NCI-H2081 treated with DMSO at 0.1 percent for 48 hours (cell line): ENCODE measurements around the gene CNTN1.

Source experiments
- DNase-seq: peaks from one replicate; lab custom pipeline; 2025; lab: John Stamatoyannopoulos, UW

CNTN1 gene

GRCh38 chr12:40691913-40692764 is at the start of gene CNTN1:
Gene CNTN1 (plus strand): TSS chr12:40692439.
- peak; percentile 76 for DNase-seq

DNA sequence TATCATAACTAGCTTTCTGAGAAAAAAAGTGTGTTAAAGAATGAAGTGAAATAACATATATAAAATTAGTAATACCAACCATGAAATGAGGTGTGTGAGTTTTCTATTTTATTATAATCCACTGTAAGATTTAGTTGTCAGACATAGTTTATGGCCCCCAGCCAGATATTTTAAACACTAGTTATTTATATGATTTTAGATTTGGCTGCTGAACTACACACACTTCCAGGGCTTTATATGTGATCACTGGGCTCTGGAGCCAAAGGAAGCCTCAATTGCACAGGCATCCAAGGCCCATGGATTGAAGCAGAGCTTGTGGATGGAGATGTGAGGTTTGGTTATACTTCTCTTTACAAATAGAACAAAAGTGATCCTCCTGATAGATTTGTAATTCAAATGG is 48.7 kb upstream of the CNTN1 start:
- DNase-seq, result no peak

DNA sequence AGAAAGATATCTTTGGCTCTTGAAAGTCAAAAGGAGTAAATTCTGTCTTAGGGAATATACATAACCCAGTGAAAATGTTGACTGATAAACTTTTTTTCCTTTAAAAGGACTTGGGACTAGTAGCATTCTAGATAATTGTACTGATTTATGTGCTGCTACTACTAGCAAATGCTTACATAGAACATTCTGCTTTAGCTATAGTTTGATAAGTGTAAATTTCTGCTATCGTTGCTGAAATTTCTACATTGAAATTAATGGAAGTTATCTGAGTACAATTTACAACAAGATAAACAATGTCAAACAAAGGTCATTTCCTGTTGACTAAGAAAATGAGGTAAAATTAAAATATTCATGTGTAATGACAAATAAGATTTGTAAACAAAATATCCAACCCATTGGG is 48.3 kb upstream of the CNTN1 start:
- DNase-seq, result no peak

DNA sequence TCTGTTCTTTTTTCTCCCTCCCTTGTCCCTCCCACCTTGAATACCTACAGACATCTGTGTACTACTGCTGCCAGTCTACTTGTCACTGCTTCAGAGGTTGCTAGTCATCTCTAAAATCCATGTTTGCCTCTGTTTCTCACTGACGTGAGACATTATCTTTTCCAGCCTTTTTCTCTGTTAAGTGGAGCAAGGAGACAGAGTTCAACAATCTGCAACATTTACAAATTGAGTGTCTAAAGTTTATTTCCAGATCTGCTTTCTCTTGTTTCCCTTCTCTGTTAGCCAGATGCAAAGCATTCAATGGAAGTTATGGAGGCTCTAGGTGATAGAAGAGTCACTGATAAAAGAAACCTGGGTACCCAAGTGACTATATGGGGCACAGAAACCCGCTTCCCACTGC is 47.5 kb upstream of the CNTN1 start:
- no peak for DNase-seq

- DNase-seq, result no peak
These were observed 46.9 kb upstream of the CNTN1 start for GRCh38 chr12:40645361-40645760.

GRCh38 chr12:40646456-40646855 is 45.8 kb upstream of the CNTN1 start:
- no peak for DNase-seq

- DNase-seq, result no peak
These were observed 45.3 kb upstream of the CNTN1 start for GRCh38 chr12:40646911-40647310.

GRCh38 chr12:40647651-40648050 is 44.6 kb upstream of the CNTN1 start:
- no peak for DNase-seq

GRCh38 chr12:40648519-40648918 is 43.7 kb upstream of the CNTN1 start:
- no peak for DNase-seq

DNA sequence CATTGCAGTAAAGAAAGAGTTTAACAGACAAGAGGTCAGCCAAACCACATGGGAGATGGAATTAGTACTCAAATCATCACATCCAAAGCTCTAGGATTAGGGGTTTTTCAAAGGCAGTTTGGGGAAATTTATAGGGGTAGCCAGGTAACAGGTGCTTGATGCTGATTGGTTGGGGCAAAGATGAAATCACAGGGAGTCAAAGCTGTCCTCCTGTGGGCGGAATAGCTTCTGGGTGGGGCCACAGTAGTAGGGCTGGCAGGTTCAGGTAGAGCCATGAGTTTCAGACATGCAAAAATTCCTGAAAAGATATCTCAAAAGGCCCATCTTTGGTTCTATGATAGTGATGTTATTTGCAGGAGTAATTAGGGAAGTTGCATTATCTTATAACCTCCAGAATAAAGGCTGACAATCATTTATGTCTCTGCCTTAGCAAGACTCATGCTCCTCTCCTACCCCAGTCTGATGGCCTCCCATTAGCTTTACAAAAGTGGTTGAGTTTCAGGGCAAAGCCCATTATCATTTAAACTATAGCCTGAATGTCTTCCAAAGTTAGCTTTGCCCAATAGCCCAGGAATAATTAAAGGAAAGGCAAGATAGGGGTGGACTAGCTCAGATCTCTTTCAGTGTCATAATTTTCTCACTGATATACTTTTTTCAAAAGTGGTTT is 42.1 kb upstream of the CNTN1 start:
- DNase-seq, result no peak

GRCh38 chr12:40655451-40655850 is 36.8 kb upstream of the CNTN1 start:
- DNase-seq, result no peak

GRCh38 chr12:40662366-40662765 is 29.9 kb upstream of the CNTN1 start:
- no peak for DNase-seq

GRCh38 chr12:40663781-40664180 is 28.5 kb upstream of the CNTN1 start:
- DNase-seq, result no peak

GRCh38 chr12:40668099-40668529 is 24.1 kb upstream of the CNTN1 start:
- no peak for DNase-seq

DNA sequence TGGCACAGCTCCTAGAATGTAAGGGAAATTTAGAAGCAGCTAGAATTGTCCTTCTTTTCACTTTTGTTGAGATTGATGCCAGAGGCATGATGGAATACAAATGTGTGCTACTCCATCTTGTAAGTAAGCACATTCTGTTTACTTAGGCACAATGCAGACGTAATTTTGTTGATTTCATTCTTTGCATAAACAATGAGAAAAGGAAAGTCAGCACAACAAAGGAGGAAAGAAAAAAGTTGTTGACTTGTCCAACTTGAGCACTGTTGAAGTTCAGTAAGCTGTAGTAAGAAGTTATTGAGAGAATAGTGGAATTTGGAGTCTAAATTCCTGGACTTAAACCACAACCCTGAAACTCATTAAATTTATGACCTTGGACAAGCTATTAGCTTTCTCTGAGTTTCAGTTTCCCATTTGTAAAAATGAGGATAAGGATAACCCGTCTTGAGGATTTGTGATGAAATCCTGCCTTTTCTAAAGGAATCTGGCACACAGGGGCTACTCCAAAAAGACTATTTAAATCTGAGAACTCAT is 19.4 kb upstream of the CNTN1 start:
- DNase-seq, result no peak

DNA sequence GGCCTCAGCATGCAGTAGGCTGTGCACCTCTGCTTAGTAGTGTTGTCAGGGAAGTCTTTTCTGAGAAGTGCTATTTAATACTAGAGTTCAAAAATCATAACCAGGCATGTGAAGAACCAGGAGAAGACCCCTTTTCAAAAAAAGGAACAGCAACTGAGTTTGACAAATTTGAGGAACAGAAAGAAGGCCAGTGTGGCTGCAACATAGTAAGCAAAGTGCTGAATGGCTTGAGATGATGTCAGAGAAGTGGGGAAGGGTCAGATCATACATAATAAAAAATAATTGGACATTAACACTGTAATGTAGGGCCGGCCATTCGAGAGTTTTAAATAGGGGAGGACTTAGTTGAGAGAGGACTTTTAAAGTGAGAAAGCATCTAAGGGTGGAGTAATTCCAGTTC is 11.1 kb upstream of the CNTN1 start:
- no peak for DNase-seq

- no peak for DNase-seq
These were observed 7.3 kb upstream of the CNTN1 start for GRCh38 chr12:40684986-40685385.

- DNase-seq, result no peak
These were observed 4.0 kb upstream of the CNTN1 start for GRCh38 chr12:40688085-40688725.

DNA sequence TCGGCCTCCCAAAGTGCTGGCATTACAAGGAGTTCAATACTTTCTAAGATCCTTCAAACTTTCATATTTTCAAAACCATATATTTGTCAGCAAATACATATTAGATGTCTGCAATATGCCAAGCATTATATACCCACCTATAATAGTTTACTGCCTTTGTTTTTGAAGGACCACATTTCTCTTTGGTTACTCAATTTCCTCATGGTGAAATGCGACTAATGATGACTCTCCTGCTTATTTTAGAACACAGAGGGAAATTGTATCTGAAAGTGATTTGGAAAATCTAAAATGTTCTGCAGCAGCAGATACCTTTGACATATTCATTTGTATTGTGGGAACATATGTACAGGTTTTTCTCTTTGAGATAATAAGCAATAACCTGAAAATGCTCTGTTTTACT is 2.7 kb upstream of the CNTN1 start:
- DNase-seq, result no peak

- DNase-seq, result no peak
These were observed 547 bp downstream of the CNTN1 start for GRCh38 chr12:40692765-40693206.

DNA sequence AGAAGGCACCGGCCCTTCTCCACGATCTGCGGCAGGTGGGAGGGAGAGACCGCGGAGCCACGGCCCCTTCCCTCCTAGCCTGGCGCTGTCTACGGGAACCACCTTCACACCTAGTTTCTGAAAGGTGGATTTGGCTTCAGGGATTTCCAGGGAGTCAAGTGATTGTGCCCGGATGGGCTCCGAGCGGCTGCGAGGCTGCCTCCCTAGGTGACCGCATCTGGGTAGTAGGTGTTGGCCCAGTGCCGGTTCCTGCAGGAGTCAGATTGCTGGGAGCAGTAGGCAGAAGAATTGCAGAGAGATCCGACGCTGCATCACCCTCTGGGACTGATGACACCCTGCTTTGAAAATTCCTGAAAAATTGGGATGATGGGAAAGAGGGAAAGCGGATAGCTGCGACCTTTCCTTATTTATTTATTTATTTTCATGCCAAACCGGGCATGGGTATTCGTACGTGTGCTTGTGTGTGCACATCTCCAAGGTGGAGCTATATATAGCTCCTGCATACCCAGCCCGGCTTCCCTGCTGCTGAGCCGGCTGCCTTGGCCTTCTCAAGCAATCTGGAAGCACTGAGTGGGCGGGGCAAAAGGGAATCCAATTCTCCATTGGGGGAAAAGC is 1.1 kb downstream of the CNTN1 start:
- DNase-seq, result no peak

DNA sequence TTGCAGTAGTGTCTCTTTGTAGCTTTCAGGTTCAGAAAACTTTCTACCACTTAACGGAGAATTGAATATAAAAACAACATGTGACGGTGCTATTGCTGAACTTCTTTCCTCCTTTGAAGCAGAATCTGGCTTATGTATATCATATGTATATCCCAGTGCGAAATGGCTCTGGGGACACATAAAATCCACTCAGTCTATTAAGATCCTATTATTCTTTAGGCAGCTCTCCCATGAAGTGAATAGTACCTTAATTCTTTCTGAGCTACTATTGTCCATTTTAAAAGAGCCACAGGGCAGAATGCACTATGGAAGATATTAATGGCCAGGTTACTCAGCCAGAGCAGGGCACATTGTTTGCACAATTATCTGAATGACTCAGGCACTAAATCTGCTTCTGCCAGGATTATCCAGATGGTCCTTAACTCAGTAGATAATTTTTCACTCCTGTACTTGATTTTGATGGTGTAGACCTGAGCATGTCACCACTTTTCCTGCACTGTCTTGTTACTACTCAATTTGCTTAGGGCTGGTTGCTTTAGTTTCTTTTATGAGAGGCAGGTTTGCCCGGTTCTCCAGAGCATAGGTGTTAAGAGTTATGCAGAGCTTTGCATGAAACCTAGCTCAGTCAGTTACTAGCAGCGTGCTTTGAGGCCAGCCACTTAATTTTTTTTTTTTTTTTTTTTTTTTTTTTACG is 5.5 kb downstream of the CNTN1 start:
- DNase-seq, result peak; percentile 83
